Stomach smooth muscle (tissue), 2 donors: Measurements from ENCODE around the gene PRMT1.

Experiments
- H3K27ac ChIP-seq: one replicate; pipeline ENCODE4 v1.7.0; 2013; ENCODE audit warnings: mild to moderate bottlenecking, low read length, inconsistent platforms
- H3K27me3 ChIP-seq, 2 donors: one replicate each; pipeline ENCODE4 v1.7.0; 2013; ENCODE audit warnings: low read length in 2 of 2; ENCODE audit not compliant: insufficient read depth in 2 of 2, control insufficient read depth in 1 of 2
- H3K36me3 ChIP-seq, 2 donors: one replicate each; pipeline ENCODE4 v1.7.0; 2013; ENCODE audit warnings: low read length in 2 of 2; ENCODE audit not compliant: control insufficient read depth in 2 of 2, insufficient read depth in 2 of 2
- H3K4me1 ChIP-seq: one replicate; pipeline ENCODE4 v1.7.0; 2013; ENCODE audit warnings: low read length; ENCODE audit not compliant: control insufficient read depth, insufficient read depth
- H3K4me3 ChIP-seq, 2 donors: one replicate each; pipeline ENCODE4 v1.7.0; 2013; ENCODE audit warnings: low read length in 2 of 2
- H3K9ac ChIP-seq, 2 donors: one replicate each; pipeline ENCODE4 v1.7.0; 2013; ENCODE audit warnings: low read length in 2 of 2, mild to moderate bottlenecking in 1 of 2
- H3K9me3 ChIP-seq, 2 donors: one replicate each; pipeline ENCODE4 v1.7.0; 2013; ENCODE audit warnings: low read length in 2 of 2; ENCODE audit not compliant: control insufficient read depth in 2 of 2
- donor health status: healthy.
- donor health status: Pancreatic carcinoma.

Gene PRMT1

GRCh38 chr19:49639401-49640112 is 37.5 kb upstream of the PRMT1 start:
- peak overlapping the region; percentile 100 for H3K27ac ChIP-seq

GRCh38 chr19:49640113-49640898 is 36.8 kb upstream of the PRMT1 start, which contains the start of gene RRAS:
Gene RRAS (minus strand): TSS chr19:49640143. CDS start chr19:49640098, 45 bp downstream.
- peaks cover 61% of the 10 kb centered on the region for H3K4me1 ChIP-seq
- H3K27ac ChIP-seq, result peak within 1 kb of the TSS; percentile 100
- no peaks in the 10 kb centered on the region for H3K27me3 ChIP-seq
- H3K36me3 ChIP-seq, result peaks cover 7 to 10% of the 10 kb centered on the region in 2 donors
- peak within 1 kb of the TSS; percentile 84 to 99 for H3K4me3 ChIP-seq
- H3K9me3 ChIP-seq, result no peaks in the 10 kb centered on the region
- H3K9ac ChIP-seq, result peak within 1 kb of the TSS; percentile 99

More at GRCh38 chr19:49639401-49640112, 37.5 kb upstream of the PRMT1 start:
- Histone ChIP-seq H3K9ac (peak overlapping the region; percentile 86 to 93), H3K4me1 (peaks cover 53% of the 10 kb centered on the region), H3K9me3 (no peaks in the 10 kb centered on the region), H3K27me3 (no peaks in the 10 kb centered on the region), H3K4me3 (peak overlapping the region; percentile 63 to 99), H3K36me3 (peaks cover 11% of the 10 kb centered on the region in 2 donors)

GRCh38 chr19:49641688-49642491 is 35.2 kb upstream of the PRMT1 start, which contains the start of gene SCAF1:
Gene SCAF1 (plus strand): TSS chr19:49642209. CDS start chr19:49645027, 2,818 bp downstream.
- peaks cover 55% of the 10 kb centered on the region for H3K4me1 ChIP-seq

GRCh38 chr19:49642492-49643035 is 34.5 kb upstream of the PRMT1 start:
- Histone ChIP-seq H3K36me3 (peaks cover 5 to 20% of the 10 kb centered on the region in 2 donors), H3K27me3 (no peaks in the 10 kb centered on the region), H3K9ac (peak overlapping the region; percentile 99), H3K4me1 (peaks cover 50% of the 10 kb centered on the region), H3K4me3 (peak overlapping the region; percentile 99), H3K27ac (peak overlapping the region; percentile 100), H3K9me3 (no peaks in the 10 kb centered on the region)

More at GRCh38 chr19:49641688-49642491, 35.2 kb upstream of the PRMT1 start, which contains the start of gene SCAF1:
- peak within 1 kb of the TSS; percentile 100 for H3K27ac ChIP-seq
- peaks cover 4 to 15% of the 10 kb centered on the region in 2 donors for H3K36me3 ChIP-seq
- no peaks in the 10 kb centered on the region for H3K27me3 ChIP-seq
- H3K9me3 ChIP-seq, result no peaks in the 10 kb centered on the region
- peak within 1 kb of the TSS; percentile 99 for H3K4me3 ChIP-seq
- H3K9ac ChIP-seq, result peak within 1 kb of the TSS; percentile 99

- Histone ChIP-seq H3K9ac (peak overlapping the region in 1 of 2 donors; percentile 6), H3K27me3 (no peaks in the 10 kb centered on the region), H3K27ac (no peak overlapping the region), H3K36me3 (peaks cover 8 to 20% of the 10 kb centered on the region in 2 donors), H3K9me3 (no peaks in the 10 kb centered on the region), H3K4me3 (peak overlapping the region; percentile 10 to 99), H3K4me1 (peaks cover 47% of the 10 kb centered on the region)
Measured at GRCh38 chr19:49643466-49643865, 33.6 kb upstream of the PRMT1 start.

GRCh38 chr19:49645592-49645991 is 31.5 kb upstream of the PRMT1 start:
- H3K4me1 ChIP-seq, result peaks cover 39% of the 10 kb centered on the region
- H3K36me3 ChIP-seq, result peaks cover 23 to 32% of the 10 kb centered on the region in 2 donors
- H3K9ac ChIP-seq, result no peak overlapping the region
- H3K27ac ChIP-seq, result no peak overlapping the region
- H3K27me3 ChIP-seq, result no peaks in the 10 kb centered on the region
- no peaks in the 10 kb centered on the region for H3K9me3 ChIP-seq
- no peak overlapping the region for H3K4me3 ChIP-seq

- H3K36me3 ChIP-seq, result peaks cover 24 to 33% of the 10 kb centered on the region in 2 donors
- no peak overlapping the region for H3K4me3 ChIP-seq
- no peak overlapping the region for H3K27ac ChIP-seq
- no peak overlapping the region for H3K9ac ChIP-seq
- H3K27me3 ChIP-seq, result no peaks in the 10 kb centered on the region
- peaks cover 35% of the 10 kb centered on the region for H3K4me1 ChIP-seq
- no peaks in the 10 kb centered on the region for H3K9me3 ChIP-seq
Measured at GRCh38 chr19:49645995-49646394, 31.1 kb upstream of the PRMT1 start.

GRCh38 chr19:49646586-49646985 is 30.5 kb upstream of the PRMT1 start:
- Histone ChIP-seq H3K9me3 (no peaks in the 10 kb centered on the region), H3K36me3 (peaks cover 24 to 34% of the 10 kb centered on the region in 2 donors), H3K4me3 (no peak overlapping the region), H3K27ac (no peak overlapping the region), H3K27me3 (no peaks in the 10 kb centered on the region), H3K4me1 (peaks cover 29% of the 10 kb centered on the region), H3K9ac (no peak overlapping the region)

- Histone ChIP-seq H3K4me1 (no peaks in the 10 kb centered on the region), H3K9ac (no peak overlapping the region), H3K9me3 (no peaks in the 10 kb centered on the region), H3K4me3 (no peak overlapping the region), H3K36me3 (peaks cover 36 to 52% of the 10 kb centered on the region in 2 donors), H3K27ac (no peak overlapping the region), H3K27me3 (no peaks in the 10 kb centered on the region)
Measured at GRCh38 chr19:49651029-49651819, 25.8 kb upstream of the PRMT1 start.
